ENCODE data around the gene LGALSL.

LGALSL gene

DNA sequence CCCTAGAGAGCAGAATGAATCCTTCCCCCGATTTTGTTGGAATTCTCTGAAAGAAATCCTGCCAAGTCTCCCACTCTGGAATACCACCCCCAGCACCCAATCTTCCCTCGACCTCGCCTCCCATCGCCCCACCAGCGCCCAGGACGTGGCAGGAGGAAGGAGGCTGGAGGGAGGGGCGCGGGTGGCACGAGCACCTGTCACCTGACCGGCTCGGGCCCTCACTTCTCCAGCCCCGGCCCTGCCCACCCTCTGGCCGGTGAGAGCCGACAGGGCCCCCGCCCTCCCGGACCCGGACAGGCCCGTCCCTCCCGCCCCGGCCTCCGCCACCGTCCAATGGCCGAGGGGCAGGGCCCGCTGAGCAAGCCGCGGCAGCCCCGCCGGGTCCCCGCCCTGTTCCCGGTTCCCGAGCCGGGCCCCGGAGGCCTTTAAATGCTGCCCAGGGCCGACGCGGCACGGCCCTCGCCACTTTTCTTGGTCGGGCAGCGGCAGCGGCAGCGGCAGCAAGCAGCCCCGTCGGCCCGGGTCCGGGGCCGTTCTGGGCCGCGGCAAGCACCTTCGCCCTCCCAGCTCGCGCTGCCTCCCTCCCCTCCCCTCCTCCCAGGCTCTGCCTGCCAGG is at the start of gene LGALSL:
Gene LGALSL, plus strand, starts transcription at position 393 of the 616 bp plus-strand sequence. CDS start 384 bp downstream, outside the sequence.
- no peak for DNase-seq (ENCODE audit: low read depth in 2 of 2)

DNA sequence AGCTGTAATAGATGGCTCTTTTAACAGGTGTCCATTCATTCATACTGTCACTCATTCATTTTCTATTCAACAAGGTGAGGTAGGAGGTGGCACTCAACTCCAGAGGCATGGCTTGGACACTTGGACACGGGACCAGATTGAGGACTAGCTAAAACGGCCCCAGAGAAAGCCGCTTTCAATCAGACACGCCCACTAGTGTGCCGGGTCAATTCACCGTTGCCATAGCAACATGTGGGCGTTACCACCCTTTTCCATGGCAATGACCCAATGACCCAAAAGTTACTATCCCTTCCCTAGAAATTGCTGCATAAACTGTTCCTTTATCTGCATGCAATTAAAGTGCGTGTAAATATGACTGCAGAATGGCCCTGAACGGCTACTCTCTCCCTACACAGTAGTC is 49.2 kb upstream of the LGALSL start:
- no peak for DNase-seq (ENCODE audit: low read depth in 2 of 2)

DNA sequence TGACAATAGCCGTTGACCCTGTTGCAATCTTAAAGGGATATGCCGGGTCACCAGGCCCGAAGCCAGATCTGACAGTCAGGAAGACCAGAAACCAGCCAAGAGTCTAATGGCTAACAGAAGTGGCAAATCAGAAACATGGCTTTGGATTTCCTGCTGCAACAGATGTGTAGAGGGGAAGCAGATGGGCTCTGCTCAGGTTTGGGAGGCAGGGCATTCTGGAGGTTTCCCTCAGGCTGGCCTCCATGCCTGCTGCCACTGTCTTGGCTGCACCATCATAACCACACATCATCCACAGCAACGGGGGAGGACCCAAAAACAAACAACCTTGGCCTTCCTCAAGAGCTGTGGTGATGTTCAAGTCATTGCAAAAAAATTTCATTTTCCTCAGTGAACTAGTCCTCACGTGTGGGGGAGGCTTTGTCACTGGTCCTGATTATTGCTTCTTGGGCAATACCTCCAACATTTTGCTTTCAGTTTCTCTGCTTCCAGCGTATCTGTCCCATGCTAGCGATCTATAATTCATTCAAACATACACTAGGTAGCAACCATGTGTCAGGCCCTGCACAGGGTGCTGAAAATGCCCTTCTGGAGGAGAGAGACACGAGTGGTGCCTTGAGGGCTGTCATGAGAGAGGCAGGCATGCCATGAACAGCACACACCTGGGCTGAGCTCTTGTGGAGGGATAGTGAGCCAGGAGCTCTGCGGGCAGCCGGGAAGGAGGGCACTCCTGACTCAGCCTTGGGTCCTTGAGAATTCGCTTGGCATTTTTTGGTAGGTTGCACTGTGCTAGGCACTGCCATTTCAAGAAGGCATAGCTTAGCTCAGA is 48.2 kb upstream of the LGALSL start:
- DNase-seq (ENCODE audit: low read depth in 2 of 2) = no peak

DNA sequence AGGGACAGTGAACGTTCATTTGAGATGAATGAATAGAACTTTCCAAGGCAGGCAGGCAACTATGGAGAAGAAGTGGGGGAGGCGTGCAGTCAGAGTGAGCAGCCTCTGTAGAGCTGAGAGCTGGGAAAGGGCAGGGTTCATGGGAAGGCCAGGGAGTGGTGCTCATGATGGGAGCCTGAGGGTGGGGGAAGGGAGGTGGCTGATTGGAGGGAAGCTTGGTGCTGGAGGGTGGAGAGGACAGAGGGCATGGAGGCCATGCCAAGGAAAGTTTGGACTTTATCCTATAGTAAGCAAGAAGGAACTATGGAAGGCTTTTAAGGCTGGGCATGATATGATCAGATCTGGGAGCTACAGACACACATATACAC is 47.6 kb upstream of the LGALSL start:
- no peak for DNase-seq (ENCODE audit: low read depth in 2 of 2)

DNA sequence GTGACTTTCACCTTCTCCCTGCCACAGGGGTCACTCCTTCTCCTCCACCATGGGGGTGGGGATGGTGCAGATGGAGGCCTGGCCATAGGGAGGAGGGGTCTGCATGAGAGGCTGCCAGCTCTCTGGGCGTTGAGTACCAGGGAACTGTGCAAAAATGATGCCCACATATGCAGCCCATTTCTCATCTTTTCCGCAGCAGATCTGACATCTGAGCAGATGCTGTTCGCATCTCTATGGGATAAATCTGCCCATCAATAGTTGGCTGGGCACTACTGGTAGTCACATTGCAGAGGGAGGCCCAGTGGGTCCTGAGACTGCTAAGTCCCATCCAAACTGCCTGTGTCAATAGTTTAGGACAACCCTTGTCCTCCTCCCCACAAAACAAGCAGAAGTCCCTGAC is 45.9 kb upstream of the LGALSL start:
- DNase-seq (ENCODE audit: low read depth in 2 of 2) = no peak

DNA sequence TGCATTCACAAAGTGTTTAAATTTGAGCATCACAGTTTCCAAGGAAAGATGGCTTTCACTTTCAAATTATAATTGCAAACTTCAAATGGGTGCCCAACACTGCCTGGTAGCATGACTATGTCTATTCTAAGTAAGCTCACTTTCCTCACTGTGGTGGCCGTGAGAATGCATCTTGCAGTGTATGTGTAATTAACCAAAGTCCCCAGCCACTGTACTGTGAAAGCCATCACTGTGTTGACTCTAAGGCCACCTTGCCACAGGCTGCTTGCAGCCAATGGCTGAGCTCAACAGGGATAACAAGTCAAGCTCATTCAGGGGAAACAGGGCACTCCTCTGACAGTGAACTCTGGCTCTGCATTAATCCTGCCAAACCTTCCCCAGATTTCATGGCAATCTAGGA is 43.3 kb upstream of the LGALSL start:
- no peak for DNase-seq (ENCODE audit: low read depth in 2 of 2)

DNA sequence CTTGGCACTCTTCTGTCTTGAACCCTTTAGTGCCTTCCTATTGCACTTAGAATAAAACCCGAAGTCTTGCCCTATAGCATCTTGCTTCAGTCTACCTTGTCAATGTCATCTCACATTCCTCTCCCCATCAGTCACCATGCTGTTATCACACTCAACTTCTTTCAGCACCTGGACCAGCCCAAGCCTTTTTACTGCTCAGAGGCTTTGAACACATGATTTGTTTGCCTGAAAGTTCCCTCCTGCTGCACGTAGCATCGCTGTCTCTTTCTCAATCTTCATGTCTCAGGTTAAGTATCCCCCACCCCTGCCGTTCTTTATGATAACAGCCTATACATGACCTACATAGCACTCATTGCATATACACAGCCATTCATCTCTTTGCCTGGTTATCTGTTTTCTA is 41.3 kb upstream of the LGALSL start:
- no peak for DNase-seq (ENCODE audit: low read depth in 2 of 2)

DNA sequence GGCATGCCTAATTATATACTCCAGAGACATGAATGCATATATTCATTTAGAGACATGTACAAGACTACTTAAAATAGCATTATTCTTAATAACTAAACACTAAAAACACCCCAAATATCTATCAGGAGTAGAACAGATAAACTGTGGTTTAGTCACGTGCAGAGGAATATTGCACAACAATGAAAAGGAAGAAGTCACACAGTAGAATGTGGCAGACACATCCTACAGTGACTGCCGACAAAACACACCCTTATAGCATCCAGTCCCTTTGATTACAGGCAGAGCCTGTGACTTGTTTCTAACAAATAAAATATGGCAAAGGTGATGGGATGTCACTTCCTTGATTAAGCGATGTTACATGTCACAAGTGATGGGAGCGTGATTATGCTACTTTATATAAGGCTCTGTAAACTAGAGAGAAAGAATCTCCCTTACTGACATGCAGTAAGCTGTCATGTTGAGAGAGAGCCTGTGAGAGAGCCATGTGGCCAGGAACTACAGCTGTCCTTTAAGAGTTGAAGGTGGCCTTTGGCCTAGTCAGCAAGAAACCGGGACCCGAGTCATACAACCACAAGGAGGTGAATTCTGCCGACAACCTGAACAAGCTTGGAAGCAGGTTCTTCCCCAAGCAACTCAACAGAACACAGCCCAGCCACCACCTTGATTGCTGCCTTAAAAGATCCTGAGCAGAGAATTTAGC is 39.1 kb upstream of the LGALSL start:
- no peak for DNase-seq (ENCODE audit: low read depth in 2 of 2)

DNA sequence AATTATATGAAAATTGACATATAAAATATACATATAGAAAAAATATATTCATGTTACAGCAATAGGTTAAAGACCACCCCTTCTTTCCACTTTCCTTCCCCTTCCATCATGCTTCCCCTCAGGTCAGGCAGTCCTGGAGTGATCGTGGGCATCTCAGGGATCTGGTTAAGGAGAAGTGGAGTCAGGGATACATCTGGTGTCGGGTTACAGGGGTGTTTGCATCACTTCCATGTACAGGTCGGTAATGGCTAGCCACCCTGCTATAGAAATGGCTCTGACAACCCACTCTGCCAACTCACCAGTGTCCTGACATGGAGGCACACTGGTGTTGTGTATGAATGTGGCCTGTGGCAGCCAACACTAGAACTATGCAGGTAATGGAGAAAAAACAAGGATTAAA is 36.3 kb upstream of the LGALSL start:
- no peak for DNase-seq (ENCODE audit: low read depth in 2 of 2)

DNA sequence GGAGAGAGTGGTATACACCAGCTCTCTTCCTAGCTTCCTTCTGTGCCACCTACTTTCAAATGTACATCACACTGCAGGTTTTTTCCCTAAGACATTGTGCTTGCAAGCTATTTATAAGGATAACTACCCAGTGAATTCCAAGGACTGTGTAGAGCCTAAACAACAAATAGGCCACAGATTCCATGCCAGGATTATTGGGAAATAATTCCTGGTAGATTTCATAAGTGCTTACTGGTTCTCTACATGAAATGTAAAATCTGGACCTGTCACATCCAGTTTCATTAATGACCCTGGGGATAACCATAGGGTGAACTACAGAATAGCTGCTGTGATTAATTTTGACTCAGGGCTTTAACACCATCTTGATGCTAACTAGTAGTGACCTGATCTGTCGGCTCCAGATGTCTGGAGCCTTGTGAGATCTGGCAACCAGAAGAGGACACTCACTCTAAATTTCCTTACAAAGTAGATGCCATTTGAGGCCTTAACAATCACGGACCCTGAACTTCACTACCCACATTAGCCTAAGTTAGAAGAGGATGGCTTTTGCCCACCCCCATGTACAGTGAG is 34.3 kb upstream of the LGALSL start:
- DNase-seq (ENCODE audit: low read depth in 2 of 2) = no peak

DNA sequence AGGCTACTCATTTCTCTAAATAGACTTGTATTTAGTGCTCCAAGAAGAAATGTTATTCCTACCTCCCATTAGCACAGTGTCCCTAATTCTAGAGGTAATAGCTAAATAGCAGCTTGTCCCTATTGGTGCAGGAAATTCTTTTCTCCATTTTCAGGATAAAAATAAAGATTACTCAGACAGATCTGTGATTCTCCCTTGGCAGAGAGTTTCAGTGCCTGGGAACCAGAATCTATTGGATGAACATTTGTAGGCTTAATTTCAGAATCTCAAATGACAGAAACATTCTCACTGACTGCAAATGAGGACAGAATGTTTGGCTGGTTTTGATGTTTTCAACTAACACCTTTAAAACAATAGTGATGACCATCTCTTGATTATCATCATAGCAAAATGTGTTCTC is 33.3 kb upstream of the LGALSL start:
- DNase-seq (ENCODE audit: low read depth in 2 of 2) = no peak

DNA sequence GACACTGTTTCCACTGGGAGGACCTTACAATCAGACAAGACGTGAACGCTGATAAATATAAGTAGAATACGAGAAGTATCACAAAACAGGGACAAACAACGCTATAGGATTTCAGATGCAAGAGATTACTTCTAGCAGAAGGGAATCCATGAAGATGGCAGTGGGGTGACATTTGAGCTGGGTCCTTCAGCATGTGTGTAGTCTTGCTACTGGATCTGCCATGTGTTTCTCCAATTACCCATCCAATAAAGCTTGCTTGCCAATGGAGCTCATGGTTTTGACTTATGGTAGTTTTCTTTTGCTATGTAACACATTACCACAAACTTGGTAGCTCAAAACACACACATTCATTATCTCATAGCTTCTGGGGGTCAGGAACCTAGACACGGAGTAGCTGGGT is 32.8 kb upstream of the LGALSL start:
- DNase-seq (ENCODE audit: low read depth in 2 of 2) = no peak

DNA sequence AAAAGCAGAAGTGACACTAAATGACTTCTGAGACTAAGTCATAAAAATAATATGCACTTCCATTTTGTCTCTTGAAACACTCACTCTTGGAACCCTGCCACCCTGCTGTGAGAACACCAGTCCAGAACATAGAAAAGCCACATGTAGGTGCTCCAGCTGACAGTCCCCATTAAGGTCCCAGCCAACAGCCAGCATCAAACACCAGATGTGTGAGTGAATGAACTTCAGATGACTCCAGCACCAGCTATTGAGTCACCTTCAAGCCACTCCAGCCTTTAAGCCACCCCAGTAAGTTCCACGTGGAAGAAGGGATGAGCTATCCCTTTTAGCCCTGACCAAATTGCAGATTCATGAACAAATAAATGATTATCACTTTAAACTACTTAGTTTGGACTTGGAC is 31.5 kb upstream of the LGALSL start:
- no peak for DNase-seq (ENCODE audit: low read depth in 2 of 2)

DNA sequence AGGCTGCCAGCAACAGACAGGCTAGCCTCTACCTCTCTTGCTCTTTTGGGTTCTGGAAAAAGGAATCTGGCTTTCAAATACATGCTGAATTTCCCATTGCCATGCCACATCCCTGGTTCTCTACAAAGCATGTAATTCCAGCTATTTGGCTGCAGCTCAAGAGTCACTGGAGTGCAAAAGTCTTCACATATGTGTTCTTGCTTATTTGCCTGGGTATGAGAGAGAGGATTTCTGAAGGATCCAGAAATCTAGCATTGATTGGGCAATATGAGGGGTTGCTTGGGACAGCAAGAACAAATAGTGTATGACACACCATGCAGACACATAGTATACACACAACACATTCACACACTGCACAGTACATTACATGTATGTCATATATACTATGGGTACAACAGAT is 30.7 kb upstream of the LGALSL start:
- DNase-seq (ENCODE audit: low read depth in 2 of 2) = no peak

DNA sequence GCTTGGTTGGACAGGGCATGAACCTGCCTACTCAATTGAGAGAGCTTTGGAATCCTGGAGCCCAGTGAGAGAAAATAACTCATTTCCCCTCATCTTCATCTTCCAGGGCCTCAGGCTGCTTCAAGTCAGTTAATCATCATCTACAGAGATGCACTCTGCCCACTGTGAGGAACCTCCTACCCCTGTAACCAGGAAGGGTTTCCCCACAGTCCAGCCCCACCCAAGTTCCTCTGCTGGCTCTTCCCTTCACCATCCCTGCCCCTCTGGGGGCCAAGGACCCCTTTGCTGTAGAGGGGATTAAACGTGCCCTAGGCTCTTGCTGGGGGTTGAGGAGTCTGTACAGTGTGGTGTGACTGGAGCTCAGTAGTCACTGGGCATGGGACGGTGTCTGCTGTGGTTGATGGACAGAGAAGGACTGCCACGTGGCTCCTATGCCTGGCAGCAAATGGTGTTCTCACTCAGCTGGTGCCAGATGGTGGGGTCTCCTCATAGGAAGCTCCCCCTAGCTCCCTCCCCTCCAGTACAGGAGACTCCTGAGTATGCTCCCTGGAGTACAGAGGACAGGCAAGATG is 29.5 kb upstream of the LGALSL start:
- DNase-seq (ENCODE audit: low read depth in 2 of 2) = no peak

DNA sequence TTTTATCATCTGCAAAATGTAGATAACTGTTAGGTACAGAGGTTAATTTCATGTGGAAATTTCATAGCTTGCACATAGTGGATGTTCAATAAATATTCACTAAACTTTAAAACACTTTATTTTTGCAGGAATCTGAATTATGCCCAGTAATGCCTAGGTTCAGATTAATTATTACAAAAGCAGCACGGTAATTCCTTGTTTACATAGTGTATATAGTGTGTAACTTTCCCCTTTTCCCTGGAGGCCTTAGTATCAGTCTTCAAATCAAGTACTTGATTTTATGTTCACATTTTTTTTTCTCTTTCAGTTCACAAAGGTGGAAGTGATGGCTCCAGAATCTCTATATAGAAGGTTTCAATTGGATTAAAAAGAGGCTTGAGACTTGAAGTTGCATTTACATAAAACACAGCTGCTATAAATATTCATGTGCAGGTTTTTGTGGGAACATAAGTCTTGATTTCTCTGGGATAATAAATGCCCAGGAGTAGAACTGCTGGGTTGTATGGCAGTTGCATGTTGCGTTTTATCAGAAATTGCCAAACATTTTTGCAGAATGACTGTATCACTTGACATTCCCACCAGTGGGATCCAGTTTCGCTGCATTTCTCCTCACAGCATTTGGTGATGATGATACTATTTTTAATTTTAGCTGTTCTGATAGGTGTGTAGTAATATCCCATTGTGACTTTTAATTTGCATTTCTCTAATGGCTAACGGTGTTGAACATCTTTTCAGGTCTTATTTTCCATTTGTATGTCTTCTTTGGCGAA is 27.6 kb upstream of the LGALSL start:
- DNase-seq (ENCODE audit: low read depth in 2 of 2) = no peak

DNA sequence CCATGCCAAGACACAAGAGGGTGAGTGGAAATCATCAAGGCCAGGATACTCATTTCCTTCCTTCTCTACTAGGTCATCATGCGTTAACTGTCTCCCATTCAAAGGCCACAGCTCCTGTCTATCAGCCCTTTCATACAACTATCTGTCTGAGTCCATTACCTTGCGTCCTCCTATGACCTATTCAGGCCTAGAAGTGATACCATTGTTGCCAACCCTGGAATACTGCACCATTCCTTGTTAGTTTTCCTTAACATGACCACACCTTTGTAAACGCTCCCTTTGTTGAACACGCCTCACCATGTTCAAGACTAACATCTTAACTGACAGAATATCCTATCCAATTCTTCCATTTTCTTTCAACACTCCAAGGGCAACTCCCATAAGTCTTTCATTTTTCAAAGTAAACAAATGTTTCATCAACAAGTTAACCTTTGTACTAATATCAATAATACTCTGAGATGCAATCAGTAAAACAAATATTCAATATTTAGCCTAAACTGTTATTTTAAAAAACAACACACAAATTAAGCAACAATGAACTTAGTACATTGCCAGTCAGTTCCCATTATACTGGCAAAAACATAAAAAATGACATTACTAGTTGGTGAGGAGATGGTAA is 19.8 kb upstream of the LGALSL start:
- DNase-seq (ENCODE audit: low read depth in 2 of 2) = no peak

DNA sequence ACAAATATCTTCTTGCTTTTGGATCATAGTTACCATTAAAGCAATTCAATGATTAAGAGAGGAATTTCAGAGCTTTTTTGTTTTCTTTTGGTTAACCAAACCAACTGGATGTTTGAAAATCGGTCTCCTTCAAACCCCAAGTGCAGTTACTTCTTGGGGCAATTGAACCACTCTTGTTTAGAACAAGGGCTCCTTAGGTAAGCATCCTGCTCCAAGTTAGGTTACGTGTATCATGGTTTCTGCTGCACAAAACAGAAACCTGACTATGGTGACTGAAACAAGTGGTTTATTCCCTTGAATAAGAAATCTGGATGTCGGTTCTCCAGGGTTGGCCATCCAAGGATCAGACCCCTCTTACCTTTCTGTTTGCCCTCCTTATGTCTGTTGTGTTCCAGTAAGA is 16.1 kb upstream of the LGALSL start:
- DNase-seq (ENCODE audit: low read depth in 2 of 2) = no peak

DNA sequence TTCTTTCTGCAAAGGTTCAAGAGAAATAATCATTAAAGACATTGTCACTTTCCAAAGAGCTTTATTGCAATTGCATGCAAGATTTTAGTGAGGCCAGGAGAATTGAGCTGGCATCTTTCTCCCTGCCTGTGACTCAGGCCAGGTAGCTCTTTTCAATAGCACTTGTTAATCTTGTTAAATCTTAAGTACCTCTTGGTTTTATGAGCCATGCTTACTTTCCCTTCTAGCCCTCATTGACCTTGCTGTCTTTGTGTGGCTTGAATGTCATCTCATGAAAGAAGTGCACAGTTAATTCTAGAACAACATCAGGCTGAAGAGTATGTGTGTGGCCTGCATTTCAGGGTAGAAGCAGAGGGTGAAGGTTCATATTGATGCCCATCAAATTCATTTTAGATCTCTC is 14.8 kb upstream of the LGALSL start:
- DNase-seq (ENCODE audit: low read depth in 2 of 2) = no peak

DNA sequence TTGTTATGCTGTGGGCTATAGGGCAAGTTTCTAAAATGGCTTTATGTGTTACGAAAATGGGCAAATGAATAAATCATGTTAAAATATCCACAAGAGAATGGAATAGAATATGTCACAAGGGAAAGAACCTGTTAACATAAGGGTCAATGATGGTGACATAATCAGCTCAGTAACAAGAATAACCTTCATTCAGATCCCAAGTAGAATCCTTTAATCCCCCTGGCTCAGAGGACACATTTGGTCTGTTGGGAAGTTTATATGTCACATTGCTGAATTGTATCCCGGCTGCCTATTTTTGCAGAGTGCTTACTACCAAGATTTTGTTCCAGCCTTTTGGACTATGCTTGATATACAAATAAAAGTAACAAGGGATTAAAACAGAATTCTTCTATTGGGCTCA is 13.1 kb upstream of the LGALSL start:
- DNase-seq (ENCODE audit: low read depth in 2 of 2) = no peak

DNA sequence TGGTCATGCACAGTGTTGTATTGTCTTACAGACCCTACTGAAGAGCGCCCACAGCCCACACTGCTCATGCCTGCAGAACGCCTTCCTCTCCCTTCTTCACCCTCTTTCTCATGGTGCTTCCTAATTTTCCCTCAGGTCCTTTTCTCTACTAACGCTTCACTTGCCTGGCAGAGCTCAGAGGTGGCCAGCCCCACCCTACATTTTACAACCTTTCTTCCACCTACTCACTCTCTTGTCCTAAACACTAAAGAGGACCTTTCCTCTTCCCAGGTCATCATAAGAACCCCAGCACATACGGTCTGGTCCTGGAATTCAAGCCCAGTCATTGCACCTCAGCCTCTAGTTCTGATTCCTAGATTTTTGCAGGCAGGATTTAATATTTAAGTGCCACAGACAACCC is 11.7 kb upstream of the LGALSL start:
- DNase-seq (ENCODE audit: low read depth in 2 of 2) = no peak
